G401 (cell line): ENCODE results near the gene GMPR. TPM values are rescaled to one million over a fixed set of nuclear protein-coding genes. Genes with fewer than 3 reads are reported as not detected.
A peak's percentile ranks its signal among the peaks of the same experiment; 100 is the strongest.

Experiments
- DNase-seq: peaks from one replicate; pipeline ENCODE4 v3.0.0-alpha.2; 2015; ENCODE audit warnings: low spot score
- in situ Hi-C: cut with HindIII; loops from 2 replicates; pipeline ENCODE4 v1.10.0; 2016; ENCODE audit warnings: low sequenced_read_pairs, mixed read lengths
- total RNA-seq: library from RNA; depleted of rRNA; stranded (reverse); fragments of >200 nt; shearing (Covaris generic); gene quantifications from 2 replicates; pipeline ENCODE4 v1.2.3, GENCODE V29; 2014; rRNA removed

GMPR gene
- not detected in 2 replicates for total RNA-seq

GRCh38 chr6:16238057-16238962, at the start of gene GMPR:
GMPR (plus strand) TSS chr6:16238587; CDS start chr6:16238694, 107 bp downstream.
- DNase-seq: no peak
- in situ Hi-C loops: no loop called here

DNA sequence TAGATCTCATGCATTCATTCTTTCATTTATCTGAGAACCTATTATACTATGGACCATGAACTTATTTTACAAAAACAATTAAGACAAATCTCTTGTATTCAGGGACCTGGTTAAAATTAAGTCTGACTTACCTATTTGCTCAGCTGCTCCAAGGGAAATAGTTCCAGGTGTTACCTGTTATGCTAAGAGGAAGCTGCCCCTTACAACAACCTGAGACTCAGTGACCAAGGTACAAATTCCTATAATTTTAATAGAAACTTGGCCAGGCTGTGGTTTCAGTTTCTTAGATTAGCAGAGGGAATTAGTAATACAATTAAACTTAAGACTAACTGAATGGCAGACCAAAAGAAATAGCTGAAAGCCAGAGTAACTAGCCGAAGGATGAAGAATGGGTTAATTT, 48.2 kb upstream of the GMPR start:
- in situ Hi-C loops: loop anchor here (25.0 kb wide), 1 partner anchor 503 kb away; no protein-coding TSS in a partner anchor

GRCh38 chr6:16196260-16196983, 42.0 kb upstream of the GMPR start:
- no peak for DNase-seq
- in situ Hi-C loops: loop anchor here (25.0 kb wide), 1 partner anchor 509 kb away; no protein-coding TSS in a partner anchor

More for the DNA sequence above, 48.2 kb upstream of the GMPR start:
- DNase-seq: no peak

DNA sequence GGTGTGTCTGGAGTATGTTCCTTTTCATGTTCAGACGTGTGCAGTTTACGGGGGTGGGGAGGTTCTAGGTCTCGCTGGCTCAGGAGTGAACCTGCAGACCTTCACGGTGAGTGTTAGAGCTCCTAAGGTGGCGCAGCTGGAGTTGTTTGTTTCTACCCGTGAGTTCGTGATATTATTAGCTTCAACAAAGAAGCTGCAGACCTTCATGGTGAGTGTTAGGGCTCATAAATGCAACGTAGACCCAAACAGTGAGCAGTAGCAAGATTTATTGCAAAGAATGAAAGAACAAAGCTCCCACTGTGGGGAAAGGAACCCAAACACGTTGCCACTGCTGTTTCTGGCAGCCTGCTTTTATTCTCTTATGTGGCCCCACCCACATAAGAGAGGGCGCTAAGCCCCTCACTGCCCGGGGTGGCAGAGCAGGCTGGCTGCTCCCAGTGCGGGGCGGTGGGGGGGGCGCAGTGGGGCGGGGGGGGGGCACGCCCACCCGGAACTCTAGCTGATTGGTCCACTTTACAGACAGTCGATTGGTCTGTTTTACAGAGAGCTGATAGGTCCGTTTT, 41.3 kb upstream of the GMPR start:
- DNase-seq: no peak
- in situ Hi-C loops: loop anchor here (25.0 kb wide), 1 partner anchor 510 kb away; no protein-coding TSS in a partner anchor

GRCh38 chr6:16198061-16198705, 40.2 kb upstream of the GMPR start:
- no peak for DNase-seq
- in situ Hi-C loops: loop anchor here (25.0 kb wide), 1 partner anchor 511 kb away; no protein-coding TSS in a partner anchor

GRCh38 chr6:16199804-16200203, 38.6 kb upstream of the GMPR start:
- DNase-seq: peak; percentile 50
- in situ Hi-C loops: loop anchor here (25.0 kb wide), 1 partner anchor 513 kb away; no protein-coding TSS in a partner anchor

- in situ Hi-C loops: no loop called here
- DNase-seq: peak; percentile 49
These were observed 38.0 kb upstream of the GMPR start for GRCh38 chr6:16200321-16200883.

- in situ Hi-C loops: no loop called here
- DNase-seq: no peak
These were observed 36.7 kb upstream of the GMPR start for GRCh38 chr6:16201706-16202105.

- no peak for DNase-seq
- in situ Hi-C loops: no loop called here
These were observed 33.6 kb upstream of the GMPR start for GRCh38 chr6:16204653-16205376.

GRCh38 chr6:16205377-16206144, 32.8 kb upstream of the GMPR start:
- in situ Hi-C loops: no loop called here
- no peak for DNase-seq

- peak; percentile 76 for DNase-seq
- in situ Hi-C loops: no loop called here
These were observed 31.8 kb upstream of the GMPR start for GRCh38 chr6:16206595-16207037.

- in situ Hi-C loops: no loop called here
- DNase-seq: no peak
These were observed 29.4 kb upstream of the GMPR start for GRCh38 chr6:16208989-16209388.

GRCh38 chr6:16209539-16209938, 28.8 kb upstream of the GMPR start:
- DNase-seq: no peak
- in situ Hi-C loops: no loop called here

DNA sequence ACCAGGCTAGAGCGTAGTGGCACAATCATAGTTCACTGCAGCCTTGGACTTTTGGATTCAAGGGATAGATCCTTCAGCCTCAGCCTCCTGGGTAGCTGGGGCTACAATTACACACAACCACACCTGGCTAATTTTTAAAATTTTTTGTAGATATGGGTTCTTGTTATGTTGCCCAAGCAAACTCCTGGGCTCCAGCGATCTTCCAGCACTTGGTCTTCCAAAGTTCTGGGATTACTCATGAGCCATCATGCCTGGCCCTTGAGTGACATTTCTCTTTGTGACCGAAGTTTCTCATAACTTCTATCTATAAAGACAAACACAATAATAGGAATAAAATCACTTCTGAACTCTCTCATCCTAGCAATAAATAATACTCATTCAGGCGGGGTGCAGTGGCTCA, 26.1 kb upstream of the GMPR start:
- in situ Hi-C loops: no loop called here

GRCh38 chr6:16216501-16217155, 21.8 kb upstream of the GMPR start:
- no peak for DNase-seq
- in situ Hi-C loops: no loop called here

More for the DNA sequence above, 26.1 kb upstream of the GMPR start:
- DNase-seq: no peak

- no peak for DNase-seq
- in situ Hi-C loops: no loop called here
These were observed 21.1 kb upstream of the GMPR start for GRCh38 chr6:16217156-16217721.

- in situ Hi-C loops: no loop called here
- no peak for DNase-seq
These were observed 15.6 kb upstream of the GMPR start for GRCh38 chr6:16222826-16223225.
